ENCODE data around the gene KCNJ10. TPM values are rescaled to one million over a fixed set of nuclear protein-coding genes. Genes with fewer than 3 reads are reported as not detected.

Gene KCNJ10
- polyA plus RNA-seq, 1 donor (not counting 4 experiments of a cell fraction or from before 2014, with no cell fraction given), result not detected

GRCh38 chr1:159990005-159990404 is 80.0 kb downstream of the KCNJ10 start:
- TF ChIP-seq EZH2 (IDR thresholded peaks at IDR 0.05; ENCODE audit: low read length), result no peak
- DNase-seq (ENCODE audit: low read depth, low spot score), result no peak
- Histone ChIP-seq H4K20me1 (ENCODE audit: control insufficient read depth, extremely low read depth, insufficient read depth, low read length) (no peaks in the 10 kb centered on the region), H3K27ac (ENCODE audit: control insufficient read depth, insufficient read depth, low read length) (no peak overlapping the region), H3K9me3 (ENCODE audit: control insufficient read depth, low read depth, low read length) (no peaks in the 10 kb centered on the region), H3K27me3 (ENCODE audit: control insufficient read depth, extremely low read depth, insufficient read depth, low read length) (no peaks in the 10 kb centered on the region), H3K9ac (ENCODE audit: control insufficient read depth, extremely low read depth, insufficient read depth, low read length) (no peak overlapping the region), H3K4me2 (ENCODE audit: control insufficient read depth, extremely low read depth, insufficient read depth, low read depth, low read length) (no peak overlapping the region), H2AFZ (ENCODE audit: control insufficient read depth, low read length) (no peak overlapping the region), H3K9me1 (ENCODE audit: control insufficient read depth, extremely low read depth, insufficient read depth, low read length) (no peaks in the 10 kb centered on the region), H3K36me3 (ENCODE audit: control insufficient read depth in 2 of 2, extremely low read depth in 1 of 2, insufficient read depth in 2 of 2, low read length in 2 of 2) (no peaks in the 10 kb centered on the region), H3K4me1 (ENCODE audit: control insufficient read depth, extremely low read depth, insufficient read depth, low read length) (peaks cover 4% of the 10 kb centered on the region), H3K79me2 (ENCODE audit: control insufficient read depth, insufficient read depth, low read length) (no peaks in the 10 kb centered on the region), H3K4me3 (ENCODE audit: control insufficient read depth in 2 of 3, extremely low read depth in 1 of 3, insufficient read depth in 2 of 3, low read depth in 1 of 3, low read length in 3 of 3) (no peak overlapping the region)
- no peak for FAIRE-seq
- dilution Hi-C loops (cut with MboI; ENCODE audit: extremely low pct_ligation_motif_present, low sequenced_read_pairs), result no loop called here

GRCh38 chr1:159989581-159989980 is 80.4 kb downstream of the KCNJ10 start:
- Histone ChIP-seq H3K4me1 (ENCODE audit: control insufficient read depth, extremely low read depth, insufficient read depth, low read length) (peaks cover 4% of the 10 kb centered on the region), H3K79me2 (ENCODE audit: control insufficient read depth, insufficient read depth, low read length) (no peaks in the 10 kb centered on the region), H4K20me1 (ENCODE audit: control insufficient read depth, extremely low read depth, insufficient read depth, low read length) (no peaks in the 10 kb centered on the region), H2AFZ (ENCODE audit: control insufficient read depth, low read length) (no peak overlapping the region), H3K9me3 (ENCODE audit: control insufficient read depth, low read depth, low read length) (no peaks in the 10 kb centered on the region), H3K36me3 (ENCODE audit: control insufficient read depth in 2 of 2, extremely low read depth in 1 of 2, insufficient read depth in 2 of 2, low read length in 2 of 2) (no peaks in the 10 kb centered on the region), H3K4me2 (ENCODE audit: control insufficient read depth, extremely low read depth, insufficient read depth, low read depth, low read length) (no peak overlapping the region), H3K27me3 (ENCODE audit: control insufficient read depth, extremely low read depth, insufficient read depth, low read length) (no peaks in the 10 kb centered on the region), H3K9me1 (ENCODE audit: control insufficient read depth, extremely low read depth, insufficient read depth, low read length) (no peaks in the 10 kb centered on the region), H3K9ac (ENCODE audit: control insufficient read depth, extremely low read depth, insufficient read depth, low read length) (no peak overlapping the region), H3K27ac (ENCODE audit: control insufficient read depth, insufficient read depth, low read length) (no peak overlapping the region), H3K4me3 (ENCODE audit: control insufficient read depth in 2 of 3, extremely low read depth in 1 of 3, insufficient read depth in 2 of 3, low read depth in 1 of 3, low read length in 3 of 3) (no peak overlapping the region)
- FAIRE-seq (no peak), DNase-seq (ENCODE audit: low read depth, low spot score) (no peak)
- dilution Hi-C loops (cut with MboI; ENCODE audit: extremely low pct_ligation_motif_present, low sequenced_read_pairs), result no loop called here
- TF ChIP-seq CTCF (optimal IDR thresholded peaks at IDR 0.05 in 1 of 3, IDR thresholded peaks at IDR 0.05 in 1 of 3, conservative IDR thresholded peaks at IDR 0.05 in 1 of 3; ENCODE audit: extremely low read depth in 1 of 3, insufficient read depth in 2 of 3, low read length in 3 of 3), result no peak
- no peak for TF ChIP-seq EZH2 (IDR thresholded peaks at IDR 0.05; ENCODE audit: low read length)

- DNase-seq (ENCODE audit: low read depth, low spot score) (no peak), FAIRE-seq (no peak)
- no peak overlapping the region for H3K4me3 ChIP-seq (ENCODE audit: control insufficient read depth in 2 of 3, extremely low read depth in 1 of 3, insufficient read depth in 2 of 3, low read depth in 1 of 3, low read length in 3 of 3)
- no peak for TF ChIP-seq EZH2 (IDR thresholded peaks at IDR 0.05; ENCODE audit: low read length)
- no peak for TF ChIP-seq CTCF (optimal IDR thresholded peaks at IDR 0.05 in 1 of 3, IDR thresholded peaks at IDR 0.05 in 1 of 3, conservative IDR thresholded peaks at IDR 0.05 in 1 of 3; ENCODE audit: extremely low read depth in 1 of 3, insufficient read depth in 2 of 3, low read length in 3 of 3)
- H3K9me1 ChIP-seq (ENCODE audit: control insufficient read depth, extremely low read depth, insufficient read depth, low read length), result no peaks in the 10 kb centered on the region
- no peaks in the 10 kb centered on the region for H3K27me3 ChIP-seq (ENCODE audit: control insufficient read depth, extremely low read depth, insufficient read depth, low read length)
- H3K9me3 ChIP-seq (ENCODE audit: control insufficient read depth, low read depth, low read length), result no peaks in the 10 kb centered on the region
- H3K4me1 ChIP-seq (ENCODE audit: control insufficient read depth, extremely low read depth, insufficient read depth, low read length), result peaks cover 4% of the 10 kb centered on the region
- dilution Hi-C loops (cut with MboI; ENCODE audit: extremely low pct_ligation_motif_present, low sequenced_read_pairs), result no loop called here
- no peaks in the 10 kb centered on the region for H4K20me1 ChIP-seq (ENCODE audit: control insufficient read depth, extremely low read depth, insufficient read depth, low read length)
- H2AFZ ChIP-seq (ENCODE audit: control insufficient read depth, low read length), result no peak overlapping the region
- no peak overlapping the region for H3K9ac ChIP-seq (ENCODE audit: control insufficient read depth, extremely low read depth, insufficient read depth, low read length)
- no peak overlapping the region for H3K4me2 ChIP-seq (ENCODE audit: control insufficient read depth, extremely low read depth, insufficient read depth, low read depth, low read length)
- H3K79me2 ChIP-seq (ENCODE audit: control insufficient read depth, insufficient read depth, low read length), result no peaks in the 10 kb centered on the region
- no peak overlapping the region for H3K27ac ChIP-seq (ENCODE audit: control insufficient read depth, insufficient read depth, low read length)
- peaks cover 0 to 2% of the 10 kb centered on the region in 2 experiments for H3K36me3 ChIP-seq (ENCODE audit: control insufficient read depth in 2 of 2, extremely low read depth in 1 of 2, insufficient read depth in 2 of 2, low read length in 2 of 2)
Measured at GRCh38 chr1:159988006-159988405, 82.0 kb downstream of the KCNJ10 start.

Data from keratinocyte (primary cell).